ENCODE results near the gene C17orf114.

Gene C17orf114

GRCh38 chr17:4833941-4834680, 32.0 kb upstream of the C17orf114 start (continued):
- no peak for TF ChIP-seq ZNF654 (tag by site-specific recombination; IDR thresholded peaks at IDR 0.05; ENCODE audit: low read depth)
- no peak for TF ChIP-seq ZNF610 (tag by site-specific recombination; IDR thresholded peaks at IDR 0.05; ENCODE audit: borderline replicate concordance)
- 0 out of 2 replicates have a peak, but pooled peaks have one; percentile 14 for TF ChIP-seq ZBTB7A (tag by site-specific recombination; IDR thresholded peaks at IDR 0.05; ENCODE audit: low read depth)
- no peak for TF ChIP-seq ZNF785 (tag by site-specific recombination; IDR thresholded peaks at IDR 0.05)
- TF ChIP-seq ZNF133 (tag by site-specific recombination; IDR thresholded peaks at IDR 0.05) = 0 out of 2 replicates have a peak, but pooled peaks have one; percentile 10
- TF ChIP-seq WT1 (tag by site-specific recombination; IDR thresholded peaks at IDR 0.05) = peak; percentile 0; the same call in 1 of the 2 replicates
- TF ChIP-seq ZNF514 (tag by site-specific recombination; IDR thresholded peaks at IDR 0.05) = no peak
- TF ChIP-seq ZNF221 (tag by site-specific recombination; IDR thresholded peaks at IDR 0.05; ENCODE audit: borderline replicate concordance) = no peak
- TF ChIP-seq ZNF155 (tag by site-specific recombination; IDR thresholded peaks at IDR 0.05) = no peak
- TF ChIP-seq, protein P1, sequence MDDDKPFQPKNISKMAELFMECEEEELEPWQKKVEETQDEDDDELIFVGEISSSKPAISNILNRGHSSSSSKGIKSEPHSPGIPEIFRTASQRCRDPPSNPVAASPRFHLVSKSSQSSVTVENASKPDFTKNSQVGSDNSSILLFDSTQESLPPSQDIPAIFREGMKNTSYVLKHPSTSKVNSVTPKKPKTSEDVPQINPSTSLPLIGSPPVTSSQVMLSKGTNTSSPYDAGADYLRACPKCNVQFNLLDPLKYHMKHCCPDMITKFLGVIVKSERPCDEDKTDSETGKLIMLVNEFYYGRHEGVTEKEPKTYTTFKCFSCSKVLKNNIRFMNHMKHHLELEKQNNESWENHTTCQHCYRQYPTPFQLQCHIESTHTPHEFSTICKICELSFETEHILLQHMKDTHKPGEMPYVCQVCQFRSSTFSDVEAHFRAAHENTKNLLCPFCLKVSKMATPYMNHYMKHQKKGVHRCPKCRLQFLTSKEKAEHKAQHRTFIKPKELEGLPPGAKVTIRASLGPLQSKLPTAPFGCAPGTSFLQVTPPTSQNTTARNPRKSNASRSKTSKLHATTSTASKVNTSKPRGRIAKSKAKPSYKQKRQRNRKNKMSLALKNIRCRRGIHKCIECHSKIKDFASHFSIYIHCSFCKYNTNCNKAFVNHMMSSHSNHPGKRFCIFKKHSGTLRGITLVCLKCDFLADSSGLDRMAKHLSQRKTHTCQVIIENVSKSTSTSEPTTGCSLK (tag by site-specific recombination; IDR thresholded peaks at IDR 0.05) = no peak
- TF ChIP-seq, protein P2, sequence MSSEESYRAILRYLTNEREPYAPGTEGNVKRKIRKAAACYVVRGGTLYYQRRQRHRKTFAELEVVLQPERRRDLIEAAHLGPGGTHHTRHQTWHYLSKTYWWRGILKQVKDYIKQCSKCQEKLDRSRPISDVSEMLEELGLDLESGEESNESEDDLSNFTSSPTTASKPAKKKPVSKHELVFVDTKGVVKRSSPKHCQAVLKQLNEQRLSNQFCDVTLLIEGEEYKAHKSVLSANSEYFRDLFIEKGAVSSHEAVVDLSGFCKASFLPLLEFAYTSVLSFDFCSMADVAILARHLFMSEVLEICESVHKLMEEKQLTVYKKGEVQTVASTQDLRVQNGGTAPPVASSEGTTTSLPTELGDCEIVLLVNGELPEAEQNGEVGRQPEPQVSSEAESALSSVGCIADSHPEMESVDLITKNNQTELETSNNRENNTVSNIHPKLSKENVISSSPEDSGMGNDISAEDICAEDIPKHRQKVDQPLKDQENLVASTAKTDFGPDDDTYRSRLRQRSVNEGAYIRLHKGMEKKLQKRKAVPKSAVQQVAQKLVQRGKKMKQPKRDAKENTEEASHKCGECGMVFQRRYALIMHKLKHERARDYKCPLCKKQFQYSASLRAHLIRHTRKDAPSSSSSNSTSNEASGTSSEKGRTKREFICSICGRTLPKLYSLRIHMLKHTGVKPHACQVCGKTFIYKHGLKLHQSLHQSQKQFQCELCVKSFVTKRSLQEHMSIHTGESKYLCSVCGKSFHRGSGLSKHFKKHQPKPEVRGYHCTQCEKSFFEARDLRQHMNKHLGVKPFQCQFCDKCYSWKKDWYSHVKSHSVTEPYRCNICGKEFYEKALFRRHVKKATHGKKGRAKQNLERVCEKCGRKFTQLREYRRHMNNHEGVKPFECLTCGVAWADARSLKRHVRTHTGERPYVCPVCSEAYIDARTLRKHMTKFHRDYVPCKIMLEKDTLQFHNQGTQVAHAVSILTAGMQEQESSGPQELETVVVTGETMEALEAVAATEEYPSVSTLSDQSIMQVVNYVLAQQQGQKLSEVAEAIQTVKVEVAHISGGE (tag by site-specific recombination; conservative IDR thresholded peaks at IDR 0.05; ENCODE audit: low read depth) = peak; percentile 75
- no peak for TF ChIP-seq ZNF561 (tag by site-specific recombination; IDR thresholded peaks at IDR 0.05; ENCODE audit: borderline replicate concordance)
- TF ChIP-seq ZNF596 (tag by site-specific recombination; IDR thresholded peaks at IDR 0.05) = no peak
- 0 out of 2 replicates have a peak, but pooled peaks have one; percentile 10 for TF ChIP-seq ZNF24 (tag by site-specific recombination; IDR thresholded peaks at IDR 0.05)
- TF ChIP-seq ZNF366 (tag by site-specific recombination; conservative IDR thresholded peaks at IDR 0.05) = peak; percentile 95
- TF ChIP-seq KLF9 (tag by site-specific recombination; IDR thresholded peaks at IDR 0.05; ENCODE audit: low read depth) = no peak; the same call in none of the 2 replicates
- no peak for TF ChIP-seq ZNF37A (tag by site-specific recombination; IDR thresholded peaks at IDR 0.05)
- peak; percentile 82 for TF ChIP-seq ZNF600 (tag by site-specific recombination; IDR thresholded peaks at IDR 0.05)
- no peak for TF ChIP-seq ZNF837 (tag by site-specific recombination; IDR thresholded peaks at IDR 0.05)
- TF ChIP-seq RBAK (tag by site-specific recombination; IDR thresholded peaks at IDR 0.05) = no peak
- no peak for TF ChIP-seq ZNF473 (tag by site-specific recombination; IDR thresholded peaks at IDR 0.05)
- TF ChIP-seq ZNF664 (tag by site-specific recombination; IDR thresholded peaks at IDR 0.05) = no peak
- TF ChIP-seq GLI4 (tag by site-specific recombination; IDR thresholded peaks at IDR 0.05) = no peak; the same call in 1 of the 2 replicates
- TF ChIP-seq ZNF112 (tag by site-specific recombination; IDR thresholded peaks at IDR 0.05) = no peak
- no peak for TF ChIP-seq ZEB2 (tag by site-specific recombination; IDR thresholded peaks at IDR 0.05)
- TF ChIP-seq MEIS1 (CRISPR knock-in tag; IDR thresholded peaks at IDR 0.05; ENCODE audit: borderline replicate concordance) = no peak
- no peak for TF ChIP-seq BCL11A (tag by site-specific recombination; IDR thresholded peaks at IDR 0.05; ENCODE audit: low read depth)
- TF ChIP-seq PRDM10 (tag by site-specific recombination; IDR thresholded peaks at IDR 0.05) = peak; percentile 30
- TF ChIP-seq SCRT2 (tag by site-specific recombination; IDR thresholded peaks at IDR 0.05) = peak; percentile 37; the same call in 1 of the 2 replicates
- no peak for TF ChIP-seq ZNF2 (tag by site-specific recombination; IDR thresholded peaks at IDR 0.05)
- no peak for TF ChIP-seq ZNF16 (tag by site-specific recombination; IDR thresholded peaks at IDR 0.05; ENCODE audit: low read depth)
- no peak for TF ChIP-seq ZNF621 (tag by site-specific recombination; IDR thresholded peaks at IDR 0.05)

All from HEK293 (cell line).